ENCODE measurements around the gene SLC22A23. TPM values are rescaled to one million over a fixed set of nuclear protein-coding genes. Genes with fewer than 3 reads are reported as not detected.

The SLC22A23 gene
- total and polyA plus RNA-seq, 2 experiments from 2014 or later, result 6.1 to 38.3 TPM

GRCh38 chr6:3308106-3308505 lies 148.7 kb downstream of the SLC22A23 start:
- H3K36me3 Mint-ChIP-seq (ENCODE audit: low read depth), result peaks cover 40% of the 10 kb centered on the region
- Histone ChIP-seq H3F3A (replicated peaks; ENCODE audit: low read depth) (no peaks in the 10 kb centered on the region), H3K9me2 (ENCODE audit: insufficient read depth) (no peaks in the 10 kb centered on the region; the same call in 1 of the 2 replicates), H3K27me3 (ENCODE audit: insufficient read depth) (no peaks in the 10 kb centered on the region), H3K4me1 (ENCODE audit: insufficient read depth) (0 out of 2 replicates have a peak, but pooled peaks cover 3% of the 10 kb centered on the region), H2AFZ (no peak overlapping the region), H3K36me3 (ENCODE audit: insufficient read depth) (peaks cover 4% of the 10 kb centered on the region; the same call in 1 of the 2 replicates), H3K4me3 (no peak overlapping the region), H3K4me2 (no peak overlapping the region), H3K79me2 (replicated peaks; ENCODE audit: insufficient read depth) (no peaks in the 10 kb centered on the region), H4K20me1 (replicated peaks; ENCODE audit: insufficient read depth) (0 out of 2 replicates have a peak, but pooled peaks cover 3% of the 10 kb centered on the region), H3K27ac (ENCODE audit: low read depth) (no peak overlapping the region)
- H3K27me3 Mint-ChIP-seq (ENCODE audit: insufficient read depth, low read depth, poor library complexity), result peaks cover 18% of the 10 kb centered on the region
- ATAC-seq (no peak), DNase-seq (ENCODE audit: low spot score) (no peak)
- H3K9me3 Mint-ChIP-seq, result peaks cover 3% of the 10 kb centered on the region; the same call in 1 of the 3 replicates
- H3K27ac Mint-ChIP-seq, result peak overlapping the region; percentile 81
- peaks cover 17% of the 10 kb centered on the region for H3K4me1 Mint-ChIP-seq
- no peak overlapping the region for H3K4me3 Mint-ChIP-seq
- TF ChIP-seq ZNF331 (CRISPR knock-in tag; IDR thresholded peaks at IDR 0.05; ENCODE audit: low read depth) (no peak), ZNF462 (CRISPR knock-in tag; IDR thresholded peaks at IDR 0.05) (no peak), EZH2 (IDR thresholded peaks at IDR 0.05; ENCODE audit: low read depth, unreplicated experiment) (no peak), POLR2AphosphoS5 (IDR thresholded peaks at IDR 0.05; ENCODE audit: low read depth) (no peak), JUNB (IDR thresholded peaks at IDR 0.05; ENCODE audit: unreplicated experiment) (no peak), CTCF (conservative IDR thresholded peaks at IDR 0.05; ENCODE audit: low read depth in 2 of 2) (no peak), STAT1 (IDR thresholded peaks at IDR 0.05; ENCODE audit: unreplicated experiment) (no peak), ZNF114 (CRISPR knock-in tag; IDR thresholded peaks at IDR 0.05) (no peak), REST (IDR thresholded peaks at IDR 0.05; ENCODE audit: unreplicated experiment) (no peak), NANOG (IDR thresholded peaks at IDR 0.05; ENCODE audit: borderline replicate concordance) (no peak), CREB1 (CRISPR knock-in tag; IDR thresholded peaks at IDR 0.05; ENCODE audit: low read depth) (no peak), EZH2phosphoT487 (IDR thresholded peaks at IDR 0.05; ENCODE audit: unreplicated experiment) (no peak)
- TF ChIP-seq, protein P1, sequence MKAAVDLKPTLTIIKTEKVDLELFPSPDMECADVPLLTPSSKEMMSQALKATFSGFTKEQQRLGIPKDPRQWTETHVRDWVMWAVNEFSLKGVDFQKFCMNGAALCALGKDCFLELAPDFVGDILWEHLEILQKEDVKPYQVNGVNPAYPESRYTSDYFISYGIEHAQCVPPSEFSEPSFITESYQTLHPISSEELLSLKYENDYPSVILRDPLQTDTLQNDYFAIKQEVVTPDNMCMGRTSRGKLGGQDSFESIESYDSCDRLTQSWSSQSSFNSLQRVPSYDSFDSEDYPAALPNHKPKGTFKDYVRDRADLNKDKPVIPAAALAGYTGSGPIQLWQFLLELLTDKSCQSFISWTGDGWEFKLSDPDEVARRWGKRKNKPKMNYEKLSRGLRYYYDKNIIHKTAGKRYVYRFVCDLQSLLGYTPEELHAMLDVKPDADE (IDR thresholded peaks at IDR 0.05), result no peak
